ENCODE data around the gene SMPD3.

Gene SMPD3

DNA sequence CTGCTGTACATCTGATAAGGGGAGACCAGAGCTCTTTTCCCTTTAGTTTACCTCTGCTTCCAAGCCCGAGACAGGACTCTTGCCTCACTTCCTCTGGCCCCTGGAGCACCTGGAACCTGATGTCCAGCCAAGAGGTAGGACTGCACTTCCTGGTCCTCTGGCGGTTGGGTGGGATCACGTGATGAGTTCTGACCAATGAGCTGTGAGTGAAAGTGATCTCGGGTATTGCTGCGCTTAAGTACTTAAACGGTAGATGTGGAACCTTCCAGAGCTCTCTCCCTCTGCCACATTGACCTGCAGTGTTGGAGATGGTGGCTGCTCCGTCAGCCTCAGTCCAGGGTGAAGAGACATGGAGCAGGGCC lies 67.0 kb downstream of the SMPD3 start:
- TF ChIP-seq GATA3 (IDR thresholded peaks at IDR 0.05; ENCODE audit: low read depth, low read length) (no peak), GATA2 (IDR thresholded peaks at IDR 0.05; ENCODE audit: low read depth, low read length) (no peak)

DNA sequence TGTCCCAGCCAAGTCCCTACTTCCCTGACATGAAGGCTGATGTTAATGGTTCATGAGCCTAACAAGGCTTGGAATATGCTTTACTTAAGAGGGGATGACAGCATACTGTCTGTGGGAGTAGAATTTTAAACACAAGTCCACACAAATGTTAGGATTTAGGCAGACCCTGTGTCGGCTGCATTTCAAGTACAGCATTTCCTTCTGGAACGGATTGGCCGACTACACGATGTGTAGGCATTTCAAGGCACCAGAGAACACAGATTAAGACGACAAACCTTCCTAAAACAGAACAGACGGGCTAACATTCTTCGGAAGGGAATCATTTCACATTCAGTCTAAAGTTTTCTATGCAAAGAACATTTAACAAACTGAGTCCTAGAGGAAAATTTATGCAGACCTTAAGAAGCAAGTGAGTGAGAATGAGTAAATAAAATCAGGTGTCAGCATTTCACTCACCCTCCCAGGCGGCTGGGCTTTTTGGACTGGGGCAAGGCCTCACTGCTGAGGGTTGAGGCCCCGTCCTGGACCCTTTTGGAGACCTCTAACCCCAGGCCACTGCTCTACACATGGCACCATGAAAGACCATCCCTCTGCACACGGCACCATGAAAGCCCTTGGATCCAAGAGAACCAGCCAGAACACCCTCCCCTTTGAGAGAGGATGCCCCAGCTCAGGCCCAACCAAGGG lies 67.5 kb downstream of the SMPD3 start:
- TF ChIP-seq GATA2 (IDR thresholded peaks at IDR 0.05; ENCODE audit: low read depth, low read length): no peak
- no peak for TF ChIP-seq GATA3 (IDR thresholded peaks at IDR 0.05; ENCODE audit: low read depth, low read length)

DNA sequence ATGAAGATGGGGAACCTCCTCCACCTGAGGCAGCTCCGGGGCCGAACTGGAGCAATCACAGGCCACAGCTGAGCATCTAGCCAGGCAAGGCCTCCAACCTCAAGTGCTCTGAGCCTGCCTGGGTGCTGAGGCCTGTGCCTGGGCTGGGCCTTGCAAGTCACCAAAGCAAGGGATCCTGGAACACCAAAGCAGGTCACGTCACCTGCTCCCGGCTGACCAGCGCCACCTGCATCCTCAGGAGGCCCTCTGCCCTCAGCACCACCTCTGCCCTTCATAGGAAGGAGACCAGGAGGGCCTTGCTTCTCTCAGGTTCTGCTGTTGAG lies 68.0 kb downstream of the SMPD3 start:
- TF ChIP-seq GATA3 (IDR thresholded peaks at IDR 0.05; ENCODE audit: low read depth, low read length) (no peak), GATA2 (IDR thresholded peaks at IDR 0.05; ENCODE audit: low read depth, low read length) (no peak)

DNA sequence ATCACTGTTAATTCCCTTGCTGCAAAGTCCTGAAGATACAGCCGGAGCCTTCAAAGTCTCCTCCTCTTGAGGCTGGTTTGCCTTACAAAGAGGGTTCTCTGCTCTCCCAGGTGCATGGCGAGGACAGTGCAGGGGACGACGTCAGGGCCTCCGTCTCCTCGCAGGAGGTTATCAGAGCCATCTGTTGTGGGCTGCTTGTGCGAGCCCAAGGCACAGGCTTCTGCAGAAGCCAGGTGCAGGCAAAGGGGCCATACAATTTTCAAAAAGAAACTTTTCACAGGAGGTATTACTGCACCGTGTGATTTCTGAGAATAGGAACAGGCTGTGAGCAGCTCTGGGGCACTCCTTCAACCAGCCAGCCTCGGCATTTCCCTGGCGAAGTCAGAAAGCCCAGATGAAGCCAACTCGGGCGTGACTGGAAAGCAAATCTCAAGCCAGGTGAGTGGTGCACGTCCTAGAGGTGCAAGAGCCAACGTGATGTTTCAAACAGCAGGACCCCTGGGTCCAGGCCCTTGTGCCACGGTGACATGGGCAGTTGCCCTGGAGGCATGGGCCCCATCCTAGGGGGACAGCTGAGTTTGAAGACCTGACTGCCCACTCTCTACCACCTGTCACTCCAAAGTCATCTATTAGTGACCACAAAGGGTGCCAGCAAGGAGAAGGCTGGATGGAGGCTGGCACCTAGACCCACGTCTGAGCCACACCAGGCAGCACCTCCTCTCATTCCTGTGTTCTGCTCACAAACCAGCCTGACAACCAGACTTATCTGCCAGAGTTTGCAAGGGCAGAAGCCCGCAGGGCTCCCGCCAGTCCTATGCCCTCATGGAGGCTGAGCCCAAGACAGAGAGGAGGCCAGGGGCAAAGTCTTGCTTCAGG lies 68.6 kb downstream of the SMPD3 start:
- TF ChIP-seq GATA3 (IDR thresholded peaks at IDR 0.05; ENCODE audit: low read depth, low read length): no peak
- no peak for TF ChIP-seq GATA2 (IDR thresholded peaks at IDR 0.05; ENCODE audit: low read depth, low read length)

DNA sequence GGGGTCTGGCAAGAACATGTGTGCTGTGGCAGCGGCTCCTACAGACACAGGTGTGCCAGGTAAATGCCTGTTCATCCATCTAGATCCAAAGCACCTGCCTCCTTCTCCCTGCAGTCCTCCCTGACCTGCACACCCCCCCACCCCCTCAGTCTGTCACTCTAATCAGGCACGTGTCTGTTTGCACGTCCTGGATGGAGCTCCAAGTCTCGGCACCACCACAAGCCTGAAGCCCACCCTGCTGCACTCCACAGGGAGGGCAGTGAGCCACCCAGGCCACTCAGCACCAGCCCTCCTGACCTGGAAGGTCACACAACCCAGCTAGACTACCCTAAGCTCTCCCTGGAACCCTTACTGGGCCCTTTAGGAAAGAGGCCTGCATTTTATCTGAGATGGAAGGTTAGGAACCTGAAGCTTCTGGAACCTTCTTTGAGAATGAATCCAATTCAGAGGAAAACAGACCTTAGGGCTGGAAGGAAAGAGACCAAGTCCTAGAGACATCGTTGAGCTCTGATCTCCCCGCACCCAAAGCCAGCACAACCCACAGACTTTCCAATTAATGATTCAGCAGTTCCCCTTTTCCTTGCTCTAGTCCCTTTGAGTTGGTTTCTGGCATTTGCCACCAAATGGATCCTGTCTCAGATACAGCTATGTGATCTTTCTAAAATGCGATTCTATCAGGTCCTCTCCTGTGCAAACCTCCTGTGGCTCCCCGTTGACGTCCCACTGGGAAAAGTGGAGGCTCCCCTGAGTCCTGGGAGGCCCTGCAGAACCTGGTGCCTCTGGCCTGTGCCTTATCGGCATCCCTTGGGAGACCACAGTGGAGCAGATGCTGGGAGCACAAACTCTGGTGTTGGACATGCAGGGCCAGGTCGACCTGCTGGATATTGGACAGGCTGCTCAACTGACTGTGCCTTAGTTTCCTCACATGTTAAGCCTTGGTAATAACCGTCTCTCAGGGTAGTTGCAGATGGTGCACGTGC lies 69.6 kb downstream of the SMPD3 start:
- TF ChIP-seq GATA3 (IDR thresholded peaks at IDR 0.05; ENCODE audit: low read depth, low read length) (no peak), GATA2 (IDR thresholded peaks at IDR 0.05; ENCODE audit: low read depth, low read length) (no peak)

DNA sequence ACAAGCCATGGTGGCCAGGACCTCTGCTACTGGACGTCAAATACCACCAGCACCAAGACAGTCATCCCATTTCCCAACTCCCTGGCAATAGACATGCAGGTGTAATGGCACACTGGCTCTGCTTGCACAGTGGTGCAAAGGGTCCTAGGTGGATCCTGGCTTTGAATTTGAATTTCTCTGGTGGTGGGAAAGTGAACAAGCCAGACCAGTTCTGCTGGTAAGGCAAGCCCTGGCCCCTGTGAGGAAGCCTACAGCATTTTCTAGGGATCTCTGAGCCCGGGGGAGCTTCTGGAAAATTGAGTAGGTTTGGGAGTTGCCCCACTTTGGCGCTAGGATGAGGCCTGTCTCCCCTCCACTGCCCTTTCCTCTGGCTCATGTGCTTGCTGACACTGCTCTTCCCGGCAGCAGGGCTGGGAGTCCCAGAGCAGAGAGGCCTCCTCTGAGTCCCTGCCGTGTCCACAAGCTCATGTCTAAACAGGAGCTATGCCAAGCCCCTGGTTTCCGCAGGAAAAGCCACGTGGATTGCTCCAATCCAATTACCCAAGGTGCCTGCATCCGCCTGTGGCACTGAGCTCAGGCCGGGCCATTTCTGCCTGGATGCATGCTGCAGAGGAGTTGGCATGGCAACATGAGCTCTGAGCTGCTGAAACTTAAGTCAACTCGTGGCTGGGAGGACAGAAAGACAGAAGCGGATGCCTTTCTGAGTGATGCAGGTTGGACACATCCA lies 70.5 kb downstream of the SMPD3 start:
- no peak for TF ChIP-seq GATA3 (IDR thresholded peaks at IDR 0.05; ENCODE audit: low read depth, low read length)
- no peak for TF ChIP-seq GATA2 (IDR thresholded peaks at IDR 0.05; ENCODE audit: low read depth, low read length)

DNA sequence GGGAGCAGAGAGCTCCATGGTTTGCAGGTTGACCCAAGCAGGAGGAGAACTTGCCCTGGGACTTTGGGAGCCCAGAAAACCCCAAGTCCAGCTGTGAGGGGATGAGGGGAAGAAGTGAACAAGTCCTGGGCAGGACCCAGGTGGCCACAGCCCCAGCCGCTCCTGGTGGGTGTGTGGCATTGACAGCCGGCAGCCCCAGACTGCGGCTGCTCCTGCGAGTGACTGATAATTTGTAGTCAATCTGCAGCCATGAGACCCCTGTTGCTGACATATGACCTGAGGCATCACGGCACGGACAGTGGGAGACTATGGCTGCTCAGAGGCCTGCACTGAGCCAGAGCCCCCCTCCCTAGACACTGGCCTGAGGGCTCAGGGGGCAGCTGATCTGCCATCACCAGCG lies 71.1 kb downstream of the SMPD3 start:
- TF ChIP-seq GATA2 (IDR thresholded peaks at IDR 0.05; ENCODE audit: low read depth, low read length) (no peak), GATA3 (IDR thresholded peaks at IDR 0.05; ENCODE audit: low read depth, low read length) (no peak)

DNA sequence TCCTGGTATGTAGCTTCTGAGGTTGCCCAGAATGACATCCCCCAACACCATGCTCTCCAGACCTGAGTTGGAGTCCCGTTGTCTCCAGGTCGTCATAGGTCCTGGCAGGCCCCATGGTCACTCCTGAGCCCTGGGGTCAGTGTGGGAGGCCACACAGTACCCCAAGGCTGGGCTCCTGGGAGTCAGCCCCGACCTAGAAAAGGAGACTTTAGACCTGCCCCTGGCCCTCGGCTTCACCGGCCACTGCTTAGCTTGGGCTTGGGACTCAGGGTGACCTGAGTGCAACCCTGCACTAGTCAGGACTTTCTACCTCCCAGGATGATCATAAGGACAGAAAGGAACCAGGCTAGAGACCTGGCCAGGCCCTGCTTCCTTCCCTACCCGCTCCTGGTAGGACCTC lies 71.7 kb downstream of the SMPD3 start:
- TF ChIP-seq GATA3 (IDR thresholded peaks at IDR 0.05; ENCODE audit: low read depth, low read length): no peak
- no peak for TF ChIP-seq GATA2 (IDR thresholded peaks at IDR 0.05; ENCODE audit: low read depth, low read length)

DNA sequence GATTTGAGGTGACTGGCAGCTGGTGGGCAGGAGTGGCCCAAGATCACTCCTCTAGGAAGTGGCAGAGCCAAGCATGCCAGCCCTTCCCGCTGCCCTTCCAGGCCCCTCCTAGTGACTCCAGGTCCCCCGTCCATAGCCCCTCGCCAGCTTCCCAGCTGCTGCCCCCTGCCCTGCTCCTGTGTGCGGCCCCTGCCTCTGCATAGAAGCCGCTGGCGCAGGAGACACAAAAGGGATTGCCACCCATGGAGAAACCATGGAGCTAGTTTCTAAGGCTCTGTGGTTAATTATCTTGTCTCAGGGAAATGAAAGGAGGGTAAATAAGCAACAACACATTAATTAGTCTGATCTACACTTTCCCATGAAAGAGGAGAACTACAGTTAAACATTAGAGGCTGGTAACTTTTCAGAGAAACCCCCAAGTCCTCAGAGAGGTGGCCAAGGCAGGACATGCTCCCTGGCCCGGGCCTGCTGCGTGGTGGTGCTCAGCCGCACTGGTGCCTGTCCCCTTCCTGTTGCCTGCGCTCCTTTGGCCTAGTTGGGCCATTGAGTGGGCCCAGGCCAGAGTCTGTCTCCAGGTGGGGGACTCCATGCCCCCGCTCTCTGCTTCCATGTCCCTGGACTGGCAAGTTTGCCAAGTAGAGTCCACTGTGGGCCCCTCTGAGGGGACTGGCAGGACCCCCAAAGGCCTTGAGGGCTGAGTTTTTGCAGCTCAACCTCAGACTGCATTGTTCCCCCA lies 72.3 kb downstream of the SMPD3 start:
- TF ChIP-seq GATA3 (IDR thresholded peaks at IDR 0.05; ENCODE audit: low read depth, low read length): no peak
- TF ChIP-seq GATA2 (IDR thresholded peaks at IDR 0.05; ENCODE audit: low read depth, low read length): no peak

DNA sequence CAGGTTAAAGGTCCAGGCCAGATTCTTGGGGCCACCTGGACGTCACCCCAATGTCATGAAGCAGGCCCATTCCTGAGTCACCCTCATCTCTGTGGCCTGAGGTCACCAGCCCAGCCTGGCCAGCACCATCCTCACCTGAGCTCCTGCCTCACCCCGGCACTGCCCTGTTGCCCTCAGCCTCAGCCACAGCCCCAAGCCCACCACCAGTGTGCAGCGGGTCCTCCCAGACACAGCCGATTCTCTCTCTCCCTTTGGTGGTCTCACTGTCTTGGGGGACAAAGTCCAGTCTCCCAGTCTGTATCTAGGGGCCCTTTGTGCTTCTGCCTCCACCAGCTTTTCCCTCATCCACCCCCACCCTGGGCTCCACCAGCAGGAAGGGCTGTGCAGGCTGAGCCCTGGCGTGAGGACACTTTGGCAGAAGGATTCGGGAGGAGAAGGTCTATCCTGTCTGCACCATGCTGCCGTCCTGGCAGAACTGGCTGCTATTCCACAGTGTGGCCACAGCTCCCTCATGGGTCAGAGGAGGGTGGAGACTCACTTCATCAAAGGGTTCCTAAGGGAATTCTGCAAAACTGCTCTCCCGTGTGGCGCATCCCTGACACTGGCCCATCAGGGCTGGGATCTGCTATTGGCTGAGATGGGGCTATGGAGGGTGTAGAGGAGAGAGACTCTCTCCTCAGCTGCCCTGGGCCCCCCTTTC lies 73.2 kb downstream of the SMPD3 start:
- TF ChIP-seq GATA2 (IDR thresholded peaks at IDR 0.05; ENCODE audit: low read depth, low read length): no peak
- no peak for TF ChIP-seq GATA3 (IDR thresholded peaks at IDR 0.05; ENCODE audit: low read depth, low read length)

DNA sequence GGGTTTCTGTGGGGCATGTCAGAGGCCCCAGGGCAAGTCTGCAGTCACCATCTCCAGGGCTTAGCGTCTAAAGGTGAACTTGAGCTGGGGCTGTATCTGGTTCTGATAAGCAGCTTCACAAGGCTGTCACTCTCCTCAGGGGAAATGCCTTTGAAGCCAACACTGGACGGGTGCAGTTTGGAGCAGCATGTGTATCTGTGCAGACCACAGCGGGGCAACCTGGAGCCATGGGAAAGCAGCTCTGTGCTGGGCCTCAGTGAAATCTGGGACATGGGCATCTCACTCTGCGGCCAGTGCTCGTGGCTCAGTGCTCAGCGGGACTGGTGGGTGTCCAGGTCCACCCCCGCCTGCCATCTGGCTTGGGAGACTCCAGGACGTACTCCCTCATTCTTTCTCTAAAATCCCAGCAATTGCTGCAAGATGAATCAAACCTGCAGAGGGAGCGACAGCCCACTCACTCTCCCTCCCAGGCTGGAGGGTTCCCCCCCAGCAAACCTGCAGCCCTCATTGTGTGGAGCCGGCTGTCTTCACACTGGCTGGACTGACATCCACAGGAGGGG lies 74.0 kb downstream of the SMPD3 start:
- TF ChIP-seq GATA3 (IDR thresholded peaks at IDR 0.05; ENCODE audit: low read depth, low read length): no peak
- TF ChIP-seq GATA2 (IDR thresholded peaks at IDR 0.05; ENCODE audit: low read depth, low read length): no peak
